NCI-H187 treated with DMSO at 0.1 percent for 48 hours (cell line): ENCODE measurements around the gene PDE4B.

ENCODE experiments used
- DNase-seq: peaks from one replicate; lab custom pipeline; 2025; lab: John Stamatoyannopoulos, UW

PDE4B gene

GRCh38 chr1:66286307-66286706 is 493.6 kb downstream of the PDE4B start:
- no peak for DNase-seq

GRCh38 chr1:66288048-66288447 is 495.4 kb downstream of the PDE4B start:
- DNase-seq = no peak

GRCh38 chr1:66290761-66291530 is 498.3 kb downstream of the PDE4B start:
- DNase-seq = no peak

- DNase-seq = no peak
Observed at GRCh38 chr1:66291531-66291864, 498.8 kb downstream of the PDE4B start.

- no peak for DNase-seq
Observed at GRCh38 chr1:66292305-66292704, 499.6 kb downstream of the PDE4B start.

GRCh38 chr1:66292944-66293343 is 500.2 kb downstream of the PDE4B start:
- DNase-seq = no peak

GRCh38 chr1:66294707-66295370 is 502.1 kb downstream of the PDE4B start:
- DNase-seq = no peak

GRCh38 chr1:66295803-66296202 is 503.1 kb downstream of the PDE4B start:
- no peak for DNase-seq

GRCh38 chr1:66296370-66296769 is 503.7 kb downstream of the PDE4B start:
- DNase-seq = no peak

GRCh38 chr1:66296951-66297350 is 504.3 kb downstream of the PDE4B start:
- DNase-seq = no peak

- no peak for DNase-seq
Observed at GRCh38 chr1:66298464-66298863, 505.8 kb downstream of the PDE4B start.

- DNase-seq = no peak
Observed at GRCh38 chr1:66300280-66300971, 507.7 kb downstream of the PDE4B start.

GRCh38 chr1:66300972-66301451 is 508.3 kb downstream of the PDE4B start:
- no peak for DNase-seq

- no peak for DNase-seq
Observed at GRCh38 chr1:66302184-66302742, 509.6 kb downstream of the PDE4B start.

- DNase-seq = no peak
Observed at GRCh38 chr1:66302815-66303214, 510.1 kb downstream of the PDE4B start.

- no peak for DNase-seq
Observed at GRCh38 chr1:66303646-66304045, 511.0 kb downstream of the PDE4B start.

GRCh38 chr1:66304128-66304527 is 511.4 kb downstream of the PDE4B start:
- DNase-seq = no peak

GRCh38 chr1:66305927-66306326 is 513.2 kb downstream of the PDE4B start:
- DNase-seq = no peak

- DNase-seq = no peak
Observed at GRCh38 chr1:66309006-66309741, 516.5 kb downstream of the PDE4B start.

GRCh38 chr1:66311092-66311491 is 518.4 kb downstream of the PDE4B start:
- no peak for DNase-seq

- no peak for DNase-seq
Observed at GRCh38 chr1:66311628-66312027, 518.9 kb downstream of the PDE4B start.
